Measurements from ENCODE around the gene ZSCAN31.

The ZSCAN31 gene

DNA sequence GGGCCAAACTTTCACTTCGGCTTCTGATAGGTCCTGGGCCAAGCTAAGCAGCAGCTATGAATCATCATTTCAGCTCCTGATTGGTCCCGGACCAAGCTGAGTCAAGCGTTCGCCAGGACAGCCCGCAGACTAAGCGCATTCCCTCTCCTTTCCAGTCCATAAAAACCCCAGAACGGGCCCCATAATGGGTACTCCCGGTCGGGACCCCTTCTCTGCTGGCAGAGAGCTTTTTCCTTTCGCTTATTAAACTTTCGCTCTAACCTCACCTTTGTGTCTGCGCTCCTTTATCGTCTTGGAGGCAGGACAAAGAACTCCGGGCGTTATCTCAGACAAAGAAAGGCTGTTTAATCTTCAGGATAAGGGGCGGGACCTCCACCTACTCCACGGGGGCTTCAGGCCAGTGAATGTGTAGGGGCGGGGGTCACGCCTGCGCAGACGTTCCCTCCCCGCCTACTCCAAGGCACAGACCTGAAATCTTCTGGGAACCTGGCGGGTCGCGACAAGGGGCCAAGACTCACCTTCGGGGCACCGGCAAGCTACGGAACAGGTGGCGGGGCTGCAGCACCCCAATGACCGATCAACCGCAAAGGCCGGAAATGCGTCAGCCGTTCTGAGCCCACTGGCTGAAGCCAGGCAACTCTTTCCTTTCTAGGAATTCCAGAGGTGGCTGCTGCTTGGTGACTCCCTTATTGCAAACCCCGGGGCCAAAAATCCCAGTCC, at the start of gene ZSCAN31:
TSS of gene ZSCAN31 (minus strand) at position 585 of the 720 bp plus-strand sequence. CDS start 6,465 bp downstream, outside the sequence.
- in situ Hi-C loops (cut with MboI; ENCODE audit: low sequenced_read_pairs), result no loop called here

DNA sequence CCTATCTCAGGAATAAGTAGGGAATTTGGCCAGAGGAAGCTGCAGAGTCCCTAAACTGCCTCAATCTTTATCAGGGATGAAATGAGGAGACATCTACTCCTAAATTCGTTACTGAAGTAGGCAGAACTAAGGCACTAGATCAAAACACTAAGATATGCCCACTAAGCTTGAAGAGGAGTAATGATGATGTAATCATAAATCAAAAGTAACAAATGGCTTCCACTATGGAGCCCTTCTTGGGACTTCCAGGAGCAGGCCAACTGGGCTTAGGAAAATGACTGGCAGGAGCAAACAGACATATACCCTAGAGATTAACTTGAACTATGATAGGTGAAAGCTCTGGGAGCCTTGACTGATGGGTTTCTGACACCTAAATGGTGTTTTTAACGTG, 48.2 kb upstream of the ZSCAN31 start:
- in situ Hi-C loops (cut with MboI; ENCODE audit: low sequenced_read_pairs), result no loop called here

GRCh38 chr6:28383235-28384142, 47.5 kb upstream of the ZSCAN31 start:
- in situ Hi-C loops (cut with MboI; ENCODE audit: low sequenced_read_pairs), result no loop called here

GRCh38 chr6:28380381-28380780, 44.4 kb upstream of the ZSCAN31 start:
- in situ Hi-C loops (cut with MboI; ENCODE audit: low sequenced_read_pairs), result no loop called here

DNA sequence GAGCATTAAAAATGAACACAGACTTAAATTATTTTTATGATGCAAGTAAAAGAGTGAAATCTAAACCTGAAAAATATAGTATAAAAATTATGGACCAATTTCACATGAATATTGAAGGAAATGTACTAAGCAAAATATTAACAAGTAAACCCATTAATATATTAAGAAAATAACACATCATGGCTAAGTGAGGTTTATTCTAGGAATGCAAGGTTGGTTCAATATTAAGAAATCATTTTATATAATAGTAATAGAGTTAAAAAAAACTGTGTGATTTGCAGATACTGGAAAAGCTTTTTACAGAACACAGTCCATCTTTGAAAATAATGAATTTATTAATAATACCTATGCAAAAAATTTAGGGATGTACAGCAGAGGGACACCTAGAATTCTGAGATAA, 42.7 kb upstream of the ZSCAN31 start:
- in situ Hi-C loops (cut with MboI; ENCODE audit: low sequenced_read_pairs), result no loop called here

- in situ Hi-C loops (cut with MboI; ENCODE audit: low sequenced_read_pairs), result no loop called here
These were observed 41.9 kb upstream of the ZSCAN31 start for GRCh38 chr6:28377879-28378278.

DNA sequence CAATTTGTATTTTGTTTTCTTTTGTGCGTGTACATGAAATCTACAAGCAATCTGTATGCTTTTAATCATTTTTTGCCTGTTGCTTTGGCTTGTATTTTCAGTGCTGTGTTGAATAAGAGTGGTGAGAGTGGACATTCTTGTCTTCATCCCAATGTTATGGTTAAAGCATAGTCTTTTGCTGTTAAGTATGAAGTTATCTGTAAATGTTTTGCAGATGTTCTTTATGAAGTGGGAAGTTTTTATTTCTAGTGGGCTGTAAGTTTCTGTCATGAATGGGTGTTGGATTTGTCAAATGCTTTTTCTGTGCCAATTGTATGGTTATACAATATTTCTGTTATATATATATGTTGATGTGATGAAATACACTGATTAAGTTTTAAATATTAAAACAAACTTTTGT, 38.0 kb upstream of the ZSCAN31 start:
- in situ Hi-C loops (cut with MboI; ENCODE audit: low sequenced_read_pairs), result loop anchor here (25.0 kb wide), 1 partner anchor 1212 kb away; no protein-coding TSS in a partner anchor

- in situ Hi-C loops (cut with MboI; ENCODE audit: low sequenced_read_pairs), result loop anchor here (25.0 kb wide), 1 partner anchor 1210 kb away; no protein-coding TSS in a partner anchor
These were observed 35.9 kb upstream of the ZSCAN31 start for GRCh38 chr6:28371706-28372451.

GRCh38 chr6:28371280-28371679, 35.3 kb upstream of the ZSCAN31 start:
- in situ Hi-C loops (cut with MboI; ENCODE audit: low sequenced_read_pairs), result loop anchor here (25.0 kb wide), 1 partner anchor 1209 kb away; no protein-coding TSS in a partner anchor

GRCh38 chr6:28370440-28370839, 34.5 kb upstream of the ZSCAN31 start:
- in situ Hi-C loops (cut with MboI; ENCODE audit: low sequenced_read_pairs), result loop anchor here (25.0 kb wide), 1 partner anchor 1208 kb away; no protein-coding TSS in a partner anchor

DNA sequence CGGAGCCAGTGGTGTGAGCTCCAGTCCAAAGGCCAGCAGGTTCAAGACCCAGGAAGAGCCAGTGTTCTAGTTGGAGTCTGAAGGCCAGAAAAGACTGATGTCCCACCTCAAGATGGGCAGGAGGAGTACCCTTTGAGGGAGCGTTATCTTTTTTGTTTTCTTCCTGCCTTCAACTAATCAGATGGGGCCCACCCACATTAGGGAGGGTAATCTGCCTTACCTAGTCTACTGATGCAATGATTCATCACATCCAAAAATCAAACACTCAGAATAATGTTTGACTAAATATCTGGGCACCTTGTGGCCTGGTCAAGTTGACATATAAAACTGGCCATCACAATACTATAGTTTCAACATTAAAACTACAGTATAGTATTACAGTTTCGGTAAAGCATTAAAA, 33.5 kb upstream of the ZSCAN31 start:
- in situ Hi-C loops (cut with MboI; ENCODE audit: low sequenced_read_pairs), result loop anchor here (25.0 kb wide), 1 partner anchor 1207 kb away; no protein-coding TSS in a partner anchor

DNA sequence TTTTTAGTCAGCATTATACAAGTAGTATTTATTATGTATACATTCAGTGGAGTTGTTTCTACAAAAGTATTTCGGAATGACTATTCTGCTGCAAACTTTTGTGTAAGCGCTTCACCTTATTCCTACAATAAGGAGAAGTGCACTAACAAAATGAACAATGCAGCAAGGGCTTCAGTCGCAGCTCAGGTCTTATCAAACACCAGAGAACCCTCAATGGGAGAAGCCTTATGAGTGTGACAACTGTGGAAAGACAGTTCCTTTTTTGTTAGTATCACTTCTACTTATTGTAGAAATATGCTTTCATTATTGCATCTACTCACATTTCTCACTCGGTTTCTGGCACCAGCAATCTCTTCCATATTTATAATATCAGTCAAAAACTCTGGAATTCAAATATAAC, 32.6 kb upstream of the ZSCAN31 start:
- in situ Hi-C loops (cut with MboI; ENCODE audit: low sequenced_read_pairs), result loop anchor here (25.0 kb wide), 1 partner anchor 1206 kb away; no protein-coding TSS in a partner anchor

GRCh38 chr6:28365590-28365989, 29.6 kb upstream of the ZSCAN31 start:
- in situ Hi-C loops (cut with MboI; ENCODE audit: low sequenced_read_pairs), result loop anchor here (25.0 kb wide), 1 partner anchor 1203 kb away; no protein-coding TSS in a partner anchor

DNA sequence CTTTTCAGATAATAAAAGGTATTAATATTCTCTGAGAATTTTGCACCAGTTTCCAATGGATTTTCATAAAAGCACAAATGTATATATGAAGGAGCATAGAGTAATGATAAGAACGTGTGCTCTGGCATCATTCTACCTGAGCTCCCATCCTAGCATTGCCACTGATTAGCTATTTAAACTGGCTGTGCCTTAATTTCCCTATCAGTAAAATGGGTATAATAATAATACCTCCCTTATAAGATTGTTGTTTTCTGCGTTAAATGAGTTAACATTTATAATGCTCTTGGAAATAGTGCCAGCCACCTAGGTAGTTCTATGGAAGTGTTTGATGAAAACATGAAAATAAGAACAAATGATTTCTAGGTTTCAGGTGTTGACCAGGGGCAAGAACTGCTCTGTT, 25.0 kb upstream of the ZSCAN31 start:
- in situ Hi-C loops (cut with MboI; ENCODE audit: low sequenced_read_pairs), result loop anchor here (25.0 kb wide), 1 partner anchor 1199 kb away; no protein-coding TSS in a partner anchor

DNA sequence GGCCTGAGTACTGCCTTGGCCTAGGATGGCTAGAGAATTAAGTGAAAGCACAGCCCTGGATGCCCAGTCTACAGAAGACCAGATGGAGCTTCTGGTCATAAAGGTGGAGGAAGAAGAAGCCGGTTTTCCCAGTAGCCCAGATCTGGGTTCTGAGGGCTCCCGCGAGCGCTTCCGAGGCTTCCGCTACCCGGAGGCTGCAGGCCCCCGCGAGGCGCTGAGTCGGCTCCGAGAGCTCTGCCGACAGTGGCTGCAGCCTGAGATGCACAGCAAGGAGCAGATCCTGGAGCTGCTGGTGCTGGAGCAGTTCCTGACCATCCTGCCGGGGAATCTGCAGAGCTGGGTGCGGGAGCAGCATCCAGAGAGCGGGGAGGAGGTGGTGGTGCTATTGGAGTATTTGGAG, 23.6 kb upstream of the ZSCAN31 start:
- in situ Hi-C loops (cut with MboI; ENCODE audit: low sequenced_read_pairs), result loop anchor here (25.0 kb wide), 1 partner anchor 1197 kb away; no protein-coding TSS in a partner anchor

DNA sequence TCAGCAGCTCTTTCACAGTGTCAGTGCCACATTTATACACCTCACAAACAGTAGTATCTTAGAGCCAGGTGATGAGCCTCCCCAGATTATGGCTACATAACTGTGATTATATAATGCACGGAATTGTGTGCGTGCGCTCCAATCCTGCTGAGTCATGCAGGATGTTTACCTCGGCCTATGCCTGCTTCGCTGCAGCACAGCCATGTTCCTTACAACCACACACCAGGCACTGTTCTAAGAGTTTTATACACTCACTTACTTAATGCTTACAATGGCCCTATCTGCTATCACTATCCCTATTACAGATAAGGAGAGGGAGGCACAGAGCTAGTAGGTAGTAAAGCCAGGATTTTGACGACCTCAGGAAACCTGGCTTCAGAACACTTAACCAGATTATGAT, 21.1 kb upstream of the ZSCAN31 start:
- in situ Hi-C loops (cut with MboI; ENCODE audit: low sequenced_read_pairs), result loop anchor here (25.0 kb wide), 1 partner anchor 1195 kb away; no protein-coding TSS in a partner anchor

DNA sequence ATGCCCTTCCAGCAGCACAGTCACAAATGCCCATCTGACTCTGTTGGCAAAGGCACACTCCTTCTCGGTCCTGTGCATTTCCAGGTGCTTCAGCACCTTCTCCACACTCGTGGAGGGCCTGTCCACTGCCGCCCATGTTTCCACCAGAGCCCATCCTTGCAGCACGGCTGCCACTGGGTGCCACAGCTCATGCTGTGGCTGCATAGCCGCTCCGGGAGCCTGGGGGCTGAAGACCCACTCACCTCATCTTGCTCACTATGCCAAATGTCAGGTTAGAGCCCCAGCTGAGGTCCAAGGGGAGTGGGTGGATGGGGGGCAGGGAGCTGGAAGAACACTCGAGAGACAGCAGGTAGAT, 20.7 kb upstream of the ZSCAN31 start:
- in situ Hi-C loops (cut with MboI; ENCODE audit: low sequenced_read_pairs), result loop anchor here (25.0 kb wide), 1 partner anchor 1194 kb away; no protein-coding TSS in a partner anchor

GRCh38 chr6:28355743-28356665, 20.1 kb upstream of the ZSCAN31 start:
- in situ Hi-C loops (cut with MboI; ENCODE audit: low sequenced_read_pairs), result loop anchor here (25.0 kb wide), 1 partner anchor 1194 kb away; no protein-coding TSS in a partner anchor

Data from HL-60/S4 treated with phorbol 12-myristate 13-acetate at 8.2 ng/mL for 4 days and 3 days (cell line).